ENCODE data around the gene HOXB1. TPM values are rescaled to one million over a fixed set of nuclear protein-coding genes. Genes with fewer than 3 reads are reported as not detected.

The HOXB1 gene
- total and polyA plus RNA-seq, 7 experiments from 2014 or later, result not detected

GRCh38 chr17:48568499-48569239, 37.9 kb upstream of the HOXB1 start:
- ChIA-PET POLR2A (interaction anchor here (0.6 to 1.2 kb wide), 3 partner anchors 20 to 165 kb away, joined by 3 to 4 read pairs (median 3); no protein-coding TSS in a partner anchor), CTCF (interaction anchor here (0.8 to 0.9 kb wide), 2 partner anchors 75 to 76 kb away, joined by 3 read pairs; no protein-coding TSS in a partner anchor)
- H3K27ac Mint-ChIP-seq, result no peak overlapping the region
- Histone ChIP-seq H3K4me3 (ENCODE audit: low read length) (no peak overlapping the region), H3K4me1 (ENCODE audit: control insufficient read depth in 2 of 2, insufficient read depth in 2 of 2, low read length in 2 of 2) (no peaks in the 10 kb centered on the region), H3K27ac (ENCODE audit: low read depth, low read length) (no peak overlapping the region), H3K36me3 (ENCODE audit: control insufficient read depth in 2 of 3, insufficient read depth in 3 of 3, low read length in 3 of 3) (no peaks in the 10 kb centered on the region), H3K27me3 (ENCODE audit: control insufficient read depth in 2 of 2, insufficient read depth in 2 of 2, low read length in 2 of 2) (peaks cover 0 to 4% of the 10 kb centered on the region in 2 donors), H3K9me3 (ENCODE audit: control insufficient read depth in 2 of 3, low read length in 3 of 3) (no peaks in the 10 kb centered on the region)
- no peaks in the 10 kb centered on the region for H3K9me3 Mint-ChIP-seq
- peak overlapping the region; percentile 6 to 68 (median 28) for H3K4me3 Mint-ChIP-seq
- ATAC-seq, result no peak
- DNase-seq, result no peak
- intact Hi-C loops (cut with micrococcal nuclease), result no loop called here
- peaks cover 2 to 17% (median 11%) of the 10 kb centered on the region in 5 donors for H3K27me3 Mint-ChIP-seq
- H3K4me1 Mint-ChIP-seq, result peaks cover 0 to 22% (median 11%) of the 10 kb centered on the region in 7 donors
- H3K36me3 Mint-ChIP-seq, result peaks cover 0 to 22% (median 0%) of the 10 kb centered on the region in 5 donors

- Mint-ChIP-seq H3K4me3 (peak overlapping the region in 2 of 10 donors; percentile 21 to 39), H3K4me1 (peaks cover 0 to 20% (median 9%) of the 10 kb centered on the region in 7 donors), H3K9me3 (no peaks in the 10 kb centered on the region), H3K27ac (no peak overlapping the region), H3K36me3 (peaks cover 0 to 20% (median 0%) of the 10 kb centered on the region in 5 donors), H3K27me3 (peaks cover 4 to 21% (median 12%) of the 10 kb centered on the region in 5 donors)
- ATAC-seq, result no peak
- intact Hi-C loops (cut with micrococcal nuclease), result no loop called here
- DNase-seq, result no peak
- POLR2A ChIA-PET, result interaction anchor here (0.6 to 0.7 kb wide), 2 partner anchors 20 to 263 kb away, joined by 3 to 4 read pairs; no protein-coding TSS in a partner anchor
- no peaks in the 10 kb centered on the region for H3K36me3 ChIP-seq (ENCODE audit: control insufficient read depth in 2 of 3, insufficient read depth in 3 of 3, low read length in 3 of 3)
- peaks cover 0 to 4% of the 10 kb centered on the region in 2 donors for H3K27me3 ChIP-seq (ENCODE audit: control insufficient read depth in 2 of 2, insufficient read depth in 2 of 2, low read length in 2 of 2)
- CTCF ChIA-PET, result interaction anchor here (0.8 kb wide), 1 partner anchor 75 kb away, joined by 3 read pairs; no protein-coding TSS in a partner anchor
- H3K4me1 ChIP-seq (ENCODE audit: control insufficient read depth in 2 of 2, insufficient read depth in 2 of 2, low read length in 2 of 2), result no peaks in the 10 kb centered on the region
- no peak overlapping the region for H3K27ac ChIP-seq (ENCODE audit: low read depth, low read length)
- H3K4me3 ChIP-seq (ENCODE audit: low read length), result no peak overlapping the region
- no peaks in the 10 kb centered on the region for H3K9me3 ChIP-seq (ENCODE audit: control insufficient read depth in 2 of 3, low read length in 3 of 3)
Observed at GRCh38 chr17:48567646-48568354, 37.0 kb upstream of the HOXB1 start.

GRCh38 chr17:48567209-48567608, 36.4 kb upstream of the HOXB1 start:
- H3K4me3 Mint-ChIP-seq, result no peak overlapping the region
- Histone ChIP-seq H3K9me3 (ENCODE audit: control insufficient read depth in 2 of 3, low read length in 3 of 3) (no peaks in the 10 kb centered on the region), H3K36me3 (ENCODE audit: control insufficient read depth in 2 of 3, insufficient read depth in 3 of 3, low read length in 3 of 3) (no peaks in the 10 kb centered on the region), H3K4me1 (ENCODE audit: control insufficient read depth in 2 of 2, insufficient read depth in 2 of 2, low read length in 2 of 2) (no peaks in the 10 kb centered on the region), H3K4me3 (ENCODE audit: low read length) (no peak overlapping the region), H3K27me3 (ENCODE audit: control insufficient read depth in 2 of 2, insufficient read depth in 2 of 2, low read length in 2 of 2) (peaks cover 0 to 4% of the 10 kb centered on the region in 2 donors), H3K27ac (ENCODE audit: low read depth, low read length) (no peak overlapping the region)
- ATAC-seq, result no peak
- H3K36me3 Mint-ChIP-seq, result peaks cover 0 to 20% (median 0%) of the 10 kb centered on the region in 5 donors
- intact Hi-C loops (cut with micrococcal nuclease), result no loop called here
- H3K27ac Mint-ChIP-seq, result no peak overlapping the region
- DNase-seq, result no peak
- H3K27me3 Mint-ChIP-seq, result peaks cover 4 to 26% (median 17%) of the 10 kb centered on the region in 5 donors
- CTCF ChIA-PET, result no interaction called here
- H3K9me3 Mint-ChIP-seq, result no peaks in the 10 kb centered on the region
- POLR2A ChIA-PET, result interaction anchor here (0.6 to 2.3 kb wide), 2 partner anchors 12 to 264 kb away, joined by 4 to 7 read pairs; no protein-coding TSS in a partner anchor
- H3K4me1 Mint-ChIP-seq, result peaks cover 0 to 20% (median 9%) of the 10 kb centered on the region in 7 donors

GRCh38 chr17:48566717-48567116, 35.9 kb upstream of the HOXB1 start:
- CTCF ChIA-PET, result no interaction called here
- ATAC-seq, result no peak
- Mint-ChIP-seq H3K4me1 (peaks cover 0 to 19% (median 11%) of the 10 kb centered on the region in 7 donors), H3K9me3 (no peaks in the 10 kb centered on the region), H3K27me3 (peaks cover 4 to 26% (median 18%) of the 10 kb centered on the region in 5 donors), H3K27ac (no peak overlapping the region), H3K4me3 (no peak overlapping the region), H3K36me3 (peaks cover 0 to 19% (median 0%) of the 10 kb centered on the region in 5 donors)
- Histone ChIP-seq H3K4me3 (ENCODE audit: low read length) (no peak overlapping the region), H3K9me3 (ENCODE audit: control insufficient read depth in 2 of 3, low read length in 3 of 3) (no peaks in the 10 kb centered on the region), H3K27ac (ENCODE audit: low read depth, low read length) (no peak overlapping the region), H3K4me1 (ENCODE audit: control insufficient read depth in 2 of 2, insufficient read depth in 2 of 2, low read length in 2 of 2) (no peaks in the 10 kb centered on the region), H3K27me3 (ENCODE audit: control insufficient read depth in 2 of 2, insufficient read depth in 2 of 2, low read length in 2 of 2) (peaks cover 0 to 4% of the 10 kb centered on the region in 2 donors), H3K36me3 (ENCODE audit: control insufficient read depth in 2 of 3, insufficient read depth in 3 of 3, low read length in 3 of 3) (no peaks in the 10 kb centered on the region)
- no peak for DNase-seq
- intact Hi-C loops (cut with micrococcal nuclease), result no loop called here
- POLR2A ChIA-PET, result interaction anchor here (0.7 to 2.3 kb wide), 2 partner anchors 11 to 1782 kb away, joined by 4 to 7 read pairs; no protein-coding TSS in a partner anchor

DNA sequence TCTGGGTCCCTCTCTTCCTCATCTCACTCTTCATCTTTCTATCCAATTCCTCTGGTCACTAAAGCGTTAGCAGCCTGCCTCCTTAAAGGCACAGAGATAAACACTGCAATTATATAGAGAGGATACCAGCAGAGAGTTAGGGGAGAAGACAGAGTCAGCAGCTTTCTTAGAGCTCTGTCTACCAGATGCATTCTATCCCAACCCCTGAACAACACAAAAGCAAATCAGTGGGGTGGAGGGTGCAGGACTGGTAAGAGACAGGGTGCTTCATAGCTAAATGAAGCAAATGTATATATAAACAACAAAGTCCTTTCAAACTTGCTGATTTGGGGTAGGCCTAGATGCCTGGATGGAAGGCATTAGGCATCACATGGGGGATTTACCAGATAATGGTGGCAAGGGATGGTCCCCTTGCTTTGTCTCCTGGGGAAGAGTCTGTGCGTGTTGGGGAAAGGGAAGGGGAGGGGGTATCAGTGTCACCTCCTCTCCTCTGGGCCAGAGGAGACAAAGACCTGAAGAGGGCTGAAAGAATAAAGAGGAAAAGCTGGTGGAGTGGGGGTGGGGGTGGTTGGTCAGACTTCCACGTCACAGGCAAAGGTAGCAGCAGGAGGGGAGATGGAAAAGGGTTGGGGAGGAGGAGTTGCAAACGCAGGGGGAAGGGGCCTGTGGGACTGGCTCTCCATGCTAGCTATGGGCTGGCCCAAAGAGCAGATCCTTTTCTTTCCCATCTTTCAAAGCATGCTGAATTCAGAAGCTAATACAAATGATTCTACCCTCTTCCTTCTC, 35.3 kb upstream of the HOXB1 start:
- DNase-seq, result no peak
- no peaks in the 10 kb centered on the region for H3K9me3 ChIP-seq (ENCODE audit: control insufficient read depth in 2 of 3, low read length in 3 of 3)

More for the DNA sequence above, 35.3 kb upstream of the HOXB1 start:
- Mint-ChIP-seq H3K9me3 (no peaks in the 10 kb centered on the region), H3K4me3 (no peak overlapping the region), H3K27ac (no peak overlapping the region), H3K27me3 (peaks cover 4 to 32% (median 20%) of the 10 kb centered on the region in 5 donors), H3K4me1 (peaks cover 0 to 20% (median 11%) of the 10 kb centered on the region in 7 donors), H3K36me3 (peaks cover 0 to 16% (median 0%) of the 10 kb centered on the region in 5 donors)
- no peak for ATAC-seq
- intact Hi-C loops (cut with micrococcal nuclease), result no loop called here
- Histone ChIP-seq H3K27ac (ENCODE audit: low read depth, low read length) (no peak overlapping the region), H3K36me3 (ENCODE audit: control insufficient read depth in 2 of 3, insufficient read depth in 3 of 3, low read length in 3 of 3) (no peaks in the 10 kb centered on the region), H3K4me1 (ENCODE audit: control insufficient read depth in 2 of 2, insufficient read depth in 2 of 2, low read length in 2 of 2) (no peaks in the 10 kb centered on the region), H3K27me3 (ENCODE audit: control insufficient read depth in 2 of 2, insufficient read depth in 2 of 2, low read length in 2 of 2) (peaks cover 0 to 4% of the 10 kb centered on the region in 2 donors), H3K4me3 (ENCODE audit: low read length) (no peak overlapping the region)
- ChIA-PET CTCF (interaction anchor here (0.7 kb wide), 1 partner anchor 796 kb away, joined by 3 read pairs; no protein-coding TSS in a partner anchor), POLR2A (interaction anchor here (0.7 to 2.3 kb wide), 3 partner anchors 11 to 1783 kb away, joined by 3 to 7 read pairs (median 4); no protein-coding TSS in a partner anchor)

All from naive thymus-derived CD4-positive, alpha-beta T cell (primary cell).